ENCODE measurements around the gene DUOX1.

The DUOX1 gene

DNA sequence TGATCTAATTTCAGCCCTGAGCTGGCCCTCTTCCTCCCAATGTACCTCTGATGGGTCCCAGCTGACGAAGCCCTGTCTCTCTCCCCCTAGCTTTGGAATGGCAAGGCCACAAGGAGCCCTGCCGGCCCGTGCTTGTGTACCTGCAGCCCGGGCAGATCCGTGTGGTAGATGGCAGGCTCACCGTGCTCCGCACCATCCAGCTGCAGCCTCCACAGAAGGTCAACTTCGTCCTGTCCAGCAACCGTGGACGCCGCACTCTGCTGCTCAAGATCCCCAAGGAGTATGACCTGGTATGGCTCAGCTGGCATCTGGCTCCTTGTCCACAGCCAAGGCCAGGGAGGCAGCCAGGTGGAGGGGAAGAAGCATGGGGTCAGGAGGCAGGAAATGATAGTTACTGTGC, 14.2 kb downstream of the DUOX1 start:
- CTCF ChIA-PET: interaction anchor here (1.1 kb wide), 1 partner anchor 20 kb away, joined by 4 read pairs; no protein-coding TSS in a partner anchor
- POLR2A ChIA-PET: no interaction called here
- no peak for DNase-seq
- Histone ChIP-seq H3K9me3 (ENCODE audit: control extremely low read depth in 1 of 5, control insufficient read depth in 4 of 5, insufficient read depth in 2 of 5, low read depth in 1 of 5, low read length in 4 of 5) (no peaks in the 10 kb centered on the region), H3K27me3 (replicated peaks in 2 of 5; ENCODE audit: control insufficient read depth in 4 of 5, insufficient read depth in 5 of 5, low read length in 4 of 5) (peaks cover 0 to 5% (median 0%) of the 10 kb centered on the region in 5 experiments), H3K27ac (ENCODE audit: insufficient read depth in 1 of 2, low read depth in 1 of 2, low read length in 2 of 2, poor library complexity in 1 of 2, severe bottlenecking in 2 of 2) (no peak overlapping the region), H3K36me3 (ENCODE audit: control insufficient read depth in 4 of 4, insufficient read depth in 4 of 4, low read length in 3 of 4) (no peaks in the 10 kb centered on the region), H3K4me3 (ENCODE audit: control insufficient read depth in 1 of 7, extremely low read depth in 1 of 7, insufficient read depth in 4 of 7, low read depth in 2 of 7, low read length in 6 of 7) (no peak overlapping the region), H3K4me1 (ENCODE audit: control extremely low read depth in 1 of 4, control insufficient read depth in 4 of 4, insufficient read depth in 4 of 4, low read length in 3 of 4) (peaks cover 0 to 5% (median 4%) of the 10 kb centered on the region in 4 experiments)
- 96% methylated on average over 11 of the region's 11 CpGs for WGBS (ENCODE audit: insufficient coverage)

DNA sequence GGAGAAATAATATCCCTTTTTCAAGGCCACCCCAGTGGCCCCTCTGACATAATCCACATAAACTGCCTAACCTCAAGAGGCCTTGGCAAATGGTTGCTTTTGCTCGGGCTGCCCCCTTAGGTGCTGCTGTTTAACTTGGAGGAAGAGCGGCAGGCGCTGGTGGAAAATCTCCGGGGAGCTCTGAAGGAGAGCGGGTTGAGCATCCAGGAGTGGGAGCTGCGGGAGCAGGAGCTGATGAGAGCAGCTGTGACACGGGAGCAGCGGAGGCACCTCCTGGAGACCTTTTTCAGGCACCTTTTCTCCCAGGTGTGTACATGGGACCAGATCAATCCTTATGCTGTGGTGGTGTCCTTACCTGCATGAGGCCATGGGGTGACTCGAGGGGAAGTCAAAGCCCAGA, 15.0 kb downstream of the DUOX1 start:
- Histone ChIP-seq H3K27ac (ENCODE audit: insufficient read depth in 1 of 2, low read depth in 1 of 2, low read length in 2 of 2, poor library complexity in 1 of 2, severe bottlenecking in 2 of 2) (no peak overlapping the region), H3K36me3 (ENCODE audit: control insufficient read depth in 4 of 4, insufficient read depth in 4 of 4, low read length in 3 of 4) (no peaks in the 10 kb centered on the region)
- CTCF ChIA-PET: interaction anchor here (2.3 kb wide), 1 partner anchor 20 kb away, joined by 8 read pairs; no protein-coding TSS in a partner anchor

DNA sequence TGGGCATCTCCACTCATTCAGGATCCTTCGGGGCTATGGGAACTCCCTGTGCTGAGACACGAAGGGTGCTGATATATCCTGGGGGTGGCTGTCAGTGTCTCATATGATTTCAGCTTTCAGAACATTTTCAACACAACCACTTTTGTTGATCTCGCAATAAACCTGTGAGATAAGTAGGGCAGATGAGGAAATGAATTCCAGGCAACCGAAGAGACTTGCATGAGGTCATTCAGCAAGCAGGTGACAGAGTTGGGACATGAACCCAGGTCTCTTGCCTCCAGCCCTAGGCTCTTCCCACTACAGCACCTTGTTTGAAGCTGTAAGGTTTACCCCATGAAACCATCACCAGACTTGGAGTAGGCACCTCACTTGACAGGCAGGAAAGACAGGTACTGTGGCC, 16.6 kb downstream of the DUOX1 start:
- WGBS (ENCODE audit: insufficient coverage): 100% methylated on average over 2 of the region's 4 CpGs
- no peak for DNase-seq
- Histone ChIP-seq H3K27ac (ENCODE audit: insufficient read depth in 1 of 2, low read depth in 1 of 2, low read length in 2 of 2, poor library complexity in 1 of 2, severe bottlenecking in 2 of 2) (no peak overlapping the region), H3K4me1 (ENCODE audit: control extremely low read depth in 1 of 4, control insufficient read depth in 4 of 4, insufficient read depth in 4 of 4, low read length in 3 of 4) (peaks cover 0 to 6% (median 4%) of the 10 kb centered on the region in 4 experiments), H3K36me3 (ENCODE audit: control insufficient read depth in 4 of 4, insufficient read depth in 4 of 4, low read length in 3 of 4) (no peaks in the 10 kb centered on the region), H3K4me3 (ENCODE audit: control insufficient read depth in 1 of 7, extremely low read depth in 1 of 7, insufficient read depth in 4 of 7, low read depth in 2 of 7, low read length in 6 of 7) (no peak overlapping the region), H3K9me3 (ENCODE audit: control extremely low read depth in 1 of 5, control insufficient read depth in 4 of 5, insufficient read depth in 2 of 5, low read depth in 1 of 5, low read length in 4 of 5) (no peaks in the 10 kb centered on the region), H3K27me3 (replicated peaks in 2 of 5; ENCODE audit: control insufficient read depth in 4 of 5, insufficient read depth in 5 of 5, low read length in 4 of 5) (peaks cover 0 to 5% (median 0%) of the 10 kb centered on the region in 5 experiments)
- ChIA-PET POLR2A (no interaction called here), CTCF (interaction anchor here (0.8 to 2.3 kb wide), 5 partner anchors 11 to 21 kb away, joined by 3 to 9 read pairs (median 4); partner anchors contain the start of genes DUOX1 and DUOXA1)

More for the DNA sequence above, 15.0 kb downstream of the DUOX1 start:
- POLR2A ChIA-PET: no interaction called here
- H3K4me1 ChIP-seq (ENCODE audit: control extremely low read depth in 1 of 4, control insufficient read depth in 4 of 4, insufficient read depth in 4 of 4, low read length in 3 of 4): peaks cover 0 to 6% (median 4%) of the 10 kb centered on the region in 4 experiments
- H3K4me3 ChIP-seq (ENCODE audit: control insufficient read depth in 1 of 7, extremely low read depth in 1 of 7, insufficient read depth in 4 of 7, low read depth in 2 of 7, low read length in 6 of 7): no peak overlapping the region
- H3K9me3 ChIP-seq (ENCODE audit: control extremely low read depth in 1 of 5, control insufficient read depth in 4 of 5, insufficient read depth in 2 of 5, low read depth in 1 of 5, low read length in 4 of 5): no peaks in the 10 kb centered on the region
- DNase-seq: no peak
- peaks cover 0 to 5% (median 0%) of the 10 kb centered on the region in 5 experiments for H3K27me3 ChIP-seq (replicated peaks in 2 of 5; ENCODE audit: control insufficient read depth in 4 of 5, insufficient read depth in 5 of 5, low read length in 4 of 5)
- 97% methylated on average over 7 of the region's 9 CpGs for WGBS (ENCODE audit: insufficient coverage)

DNA sequence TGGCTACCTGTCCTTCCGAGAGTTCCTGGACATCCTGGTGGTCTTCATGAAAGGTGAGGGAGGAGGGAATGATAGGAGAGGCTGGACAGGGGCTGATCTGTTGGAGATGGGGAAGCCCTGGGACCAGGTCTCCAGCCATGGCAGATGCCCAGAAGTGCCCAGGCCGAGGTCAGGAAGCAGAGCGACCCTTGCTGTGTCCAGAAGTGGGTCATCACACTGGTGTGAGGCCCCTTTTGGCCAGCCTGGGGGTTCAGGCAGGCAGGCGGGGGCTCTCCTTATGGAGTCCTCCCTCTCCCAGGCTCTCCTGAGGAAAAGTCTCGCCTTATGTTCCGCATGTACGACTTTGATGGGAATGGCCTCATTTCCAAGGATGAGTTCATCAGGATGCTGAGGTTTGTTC, 17.8 kb downstream of the DUOX1 start:
- H3K9me3 ChIP-seq (ENCODE audit: control extremely low read depth in 1 of 5, control insufficient read depth in 4 of 5, insufficient read depth in 2 of 5, low read depth in 1 of 5, low read length in 4 of 5): no peaks in the 10 kb centered on the region
- H3K4me3 ChIP-seq (ENCODE audit: control insufficient read depth in 1 of 7, extremely low read depth in 1 of 7, insufficient read depth in 4 of 7, low read depth in 2 of 7, low read length in 6 of 7): no peak overlapping the region
- ChIA-PET CTCF (interaction anchor here (1.5 to 2.4 kb wide), 3 partner anchors 10 to 15 kb away, joined by 3 to 11 read pairs (median 9); no protein-coding TSS in a partner anchor), POLR2A (no interaction called here)
- WGBS (ENCODE audit: insufficient coverage): 100% methylated on average over 6 of the region's 7 CpGs
- no peaks in the 10 kb centered on the region for H3K36me3 ChIP-seq (ENCODE audit: control insufficient read depth in 4 of 4, insufficient read depth in 4 of 4, low read length in 3 of 4)
- no peak overlapping the region for H3K27ac ChIP-seq (ENCODE audit: insufficient read depth in 1 of 2, low read depth in 1 of 2, low read length in 2 of 2, poor library complexity in 1 of 2, severe bottlenecking in 2 of 2)
- H3K27me3 ChIP-seq (replicated peaks in 2 of 5; ENCODE audit: control insufficient read depth in 4 of 5, insufficient read depth in 5 of 5, low read length in 4 of 5): peaks cover 0 to 2% (median 0%) of the 10 kb centered on the region in 5 experiments
- peaks cover 0 to 6% (median 4%) of the 10 kb centered on the region in 4 experiments for H3K4me1 ChIP-seq (ENCODE audit: control extremely low read depth in 1 of 4, control insufficient read depth in 4 of 4, insufficient read depth in 4 of 4, low read length in 3 of 4)
- no peak for DNase-seq

DNA sequence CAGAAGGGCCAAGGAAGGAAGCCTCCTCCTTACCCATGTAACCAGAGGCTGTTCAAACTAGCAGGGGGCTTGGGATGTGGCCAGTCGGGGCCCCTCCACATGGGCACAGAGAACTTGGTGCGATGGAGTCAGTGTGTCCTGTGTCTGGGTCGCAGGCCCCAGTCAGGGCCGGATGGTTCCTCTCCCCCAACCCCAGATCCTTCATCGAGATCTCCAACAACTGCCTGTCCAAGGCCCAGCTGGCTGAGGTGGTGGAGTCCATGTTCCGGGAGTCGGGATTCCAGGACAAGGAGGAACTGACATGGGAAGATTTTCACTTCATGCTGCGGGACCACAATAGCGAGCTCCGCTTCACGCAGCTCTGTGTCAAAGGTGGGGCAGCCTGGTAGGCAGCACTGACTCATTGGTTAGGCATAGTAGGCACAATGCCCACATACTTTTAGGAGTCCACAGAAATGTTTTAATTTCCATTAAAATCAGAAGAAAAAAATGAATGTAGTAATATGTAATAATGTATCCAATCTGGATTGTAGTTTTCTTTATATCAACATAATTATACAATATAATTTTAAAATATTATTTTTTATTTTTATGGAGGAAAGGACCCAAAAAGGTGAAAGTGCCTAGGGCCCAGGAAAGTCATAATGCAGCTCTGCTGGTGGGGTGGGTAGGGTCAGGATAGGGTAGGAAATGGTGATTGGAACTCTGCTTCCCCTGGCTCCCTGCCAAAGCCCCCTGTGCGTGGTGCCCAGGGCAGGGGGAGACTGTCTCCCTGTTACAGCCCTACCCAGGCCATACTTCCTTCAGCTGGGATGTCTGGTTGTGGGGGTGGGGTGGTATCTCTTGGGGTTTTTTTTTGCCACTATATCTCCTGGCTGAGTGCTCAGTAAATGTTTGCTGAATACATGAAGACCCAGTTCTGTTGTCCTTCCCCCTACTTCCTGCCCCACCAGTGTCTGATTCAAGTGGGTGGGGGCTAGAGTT, 18.6 kb downstream of the DUOX1 start:
- no peak overlapping the region for H3K27ac ChIP-seq (ENCODE audit: insufficient read depth in 1 of 2, low read depth in 1 of 2, low read length in 2 of 2, poor library complexity in 1 of 2, severe bottlenecking in 2 of 2)
- H3K36me3 ChIP-seq (ENCODE audit: control insufficient read depth in 4 of 4, insufficient read depth in 4 of 4, low read length in 3 of 4): no peaks in the 10 kb centered on the region
- peaks cover 0 to 6% (median 4%) of the 10 kb centered on the region in 4 experiments for H3K4me1 ChIP-seq (ENCODE audit: control extremely low read depth in 1 of 4, control insufficient read depth in 4 of 4, insufficient read depth in 4 of 4, low read length in 3 of 4)
- peaks cover 0 to 2% (median 0%) of the 10 kb centered on the region in 5 experiments for H3K27me3 ChIP-seq (replicated peaks in 2 of 5; ENCODE audit: control insufficient read depth in 4 of 5, insufficient read depth in 5 of 5, low read length in 4 of 5)
- no peak overlapping the region for H3K4me3 ChIP-seq (ENCODE audit: control insufficient read depth in 1 of 7, extremely low read depth in 1 of 7, insufficient read depth in 4 of 7, low read depth in 2 of 7, low read length in 6 of 7)
- 98% methylated on average over 10 of the region's 12 CpGs for WGBS (ENCODE audit: insufficient coverage)
- ChIA-PET CTCF (interaction anchor here (1.2 to 2.4 kb wide), 2 partner anchors 14 to 30 kb away, joined by 3 to 11 read pairs; no protein-coding TSS in a partner anchor), POLR2A (no interaction called here)
- no peak for DNase-seq
- H3K9me3 ChIP-seq (ENCODE audit: control extremely low read depth in 1 of 5, control insufficient read depth in 4 of 5, insufficient read depth in 2 of 5, low read depth in 1 of 5, low read length in 4 of 5): no peaks in the 10 kb centered on the region

DNA sequence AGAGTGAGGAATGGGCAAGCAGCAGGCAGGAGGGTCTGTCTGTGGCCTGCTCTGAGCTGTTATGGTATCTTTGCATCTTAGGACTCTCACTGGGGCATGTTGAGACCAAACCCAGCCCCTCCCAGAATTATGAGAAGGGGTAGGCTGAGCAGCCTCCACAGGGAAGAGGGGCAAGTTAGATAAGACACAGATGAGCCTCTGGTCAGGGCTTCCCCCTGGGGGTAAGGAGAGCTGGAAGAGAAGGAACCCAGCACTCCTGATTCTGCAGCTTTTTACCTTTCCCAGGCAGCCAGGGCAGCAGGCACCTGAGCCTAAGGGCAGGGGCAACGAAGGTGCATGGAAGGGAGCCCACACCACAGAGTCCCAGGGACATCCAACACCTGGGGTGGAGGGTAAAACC, 19.3 kb downstream of the DUOX1 start:
- Histone ChIP-seq H3K27ac (ENCODE audit: insufficient read depth in 1 of 2, low read depth in 1 of 2, low read length in 2 of 2, poor library complexity in 1 of 2, severe bottlenecking in 2 of 2) (no peak overlapping the region), H3K36me3 (ENCODE audit: control insufficient read depth in 4 of 4, insufficient read depth in 4 of 4, low read length in 3 of 4) (no peaks in the 10 kb centered on the region), H3K4me3 (ENCODE audit: control insufficient read depth in 1 of 7, extremely low read depth in 1 of 7, insufficient read depth in 4 of 7, low read depth in 2 of 7, low read length in 6 of 7) (no peak overlapping the region), H3K27me3 (replicated peaks in 2 of 5; ENCODE audit: control insufficient read depth in 4 of 5, insufficient read depth in 5 of 5, low read length in 4 of 5) (peaks cover 0 to 2% (median 0%) of the 10 kb centered on the region in 5 experiments), H3K4me1 (ENCODE audit: control extremely low read depth in 1 of 4, control insufficient read depth in 4 of 4, insufficient read depth in 4 of 4, low read length in 3 of 4) (peaks cover 0 to 6% (median 4%) of the 10 kb centered on the region in 4 experiments), H3K9me3 (ENCODE audit: control extremely low read depth in 1 of 5, control insufficient read depth in 4 of 5, insufficient read depth in 2 of 5, low read depth in 1 of 5, low read length in 4 of 5) (no peaks in the 10 kb centered on the region)
- no CpG with 5 or more reads among the region's 1 CpG for WGBS (ENCODE audit: insufficient coverage)
- no peak for DNase-seq
- POLR2A ChIA-PET: no interaction called here
- CTCF ChIA-PET: interaction anchor here (1.2 to 2.4 kb wide), 2 partner anchors 14 to 31 kb away, joined by 3 to 11 read pairs; no protein-coding TSS in a partner anchor

DNA sequence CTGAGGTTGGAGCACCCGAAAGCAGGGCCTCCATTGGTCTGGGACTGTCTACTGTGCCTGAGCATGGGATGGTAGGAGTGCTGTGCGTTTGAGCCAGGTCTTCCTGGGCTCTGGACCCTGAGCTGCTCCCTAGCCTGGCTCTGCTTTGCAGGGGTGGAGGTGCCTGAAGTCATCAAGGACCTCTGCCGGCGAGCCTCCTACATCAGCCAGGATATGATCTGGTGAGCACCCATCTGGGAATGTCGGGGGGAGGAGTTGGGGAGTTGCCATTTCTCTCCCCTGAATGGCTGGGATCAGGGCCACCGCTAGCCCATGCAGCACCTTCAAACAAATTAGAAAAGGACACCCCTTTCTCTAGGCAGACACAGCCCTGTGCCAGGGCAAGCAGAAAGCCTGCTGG, 20.7 kb downstream of the DUOX1 start:
- H3K27ac ChIP-seq (ENCODE audit: insufficient read depth in 1 of 2, low read depth in 1 of 2, low read length in 2 of 2, poor library complexity in 1 of 2, severe bottlenecking in 2 of 2): no peak overlapping the region
- H3K4me1 ChIP-seq (ENCODE audit: control extremely low read depth in 1 of 4, control insufficient read depth in 4 of 4, insufficient read depth in 4 of 4, low read length in 3 of 4): peaks cover 0 to 6% (median 4%) of the 10 kb centered on the region in 4 experiments
- POLR2A ChIA-PET: no interaction called here
- H3K27me3 ChIP-seq (replicated peaks in 2 of 5; ENCODE audit: control insufficient read depth in 4 of 5, insufficient read depth in 5 of 5, low read length in 4 of 5): no peaks in the 10 kb centered on the region
- H3K9me3 ChIP-seq (ENCODE audit: control extremely low read depth in 1 of 5, control insufficient read depth in 4 of 5, insufficient read depth in 2 of 5, low read depth in 1 of 5, low read length in 4 of 5): no peaks in the 10 kb centered on the region
- CTCF ChIA-PET: interaction anchor here (0.8 to 1.4 kb wide), 2 partner anchors 9 to 24 kb away, joined by 3 to 4 read pairs; no protein-coding TSS in a partner anchor
- WGBS (ENCODE audit: insufficient coverage): 92% methylated on average over 5 of the region's 6 CpGs
- no peaks in the 10 kb centered on the region for H3K36me3 ChIP-seq (ENCODE audit: control insufficient read depth in 4 of 4, insufficient read depth in 4 of 4, low read length in 3 of 4)
- DNase-seq: no peak
- H3K4me3 ChIP-seq (ENCODE audit: control insufficient read depth in 1 of 7, extremely low read depth in 1 of 7, insufficient read depth in 4 of 7, low read depth in 2 of 7, low read length in 6 of 7): no peak overlapping the region

Data from common myeloid progenitor, CD34-positive (primary cell).